GM12878 (cell line): ENCODE measurements around the gene DRAP1. TPM values are rescaled to one million over a fixed set of nuclear protein-coding genes. Genes with fewer than 3 reads are reported as not detected.

ENCODE experiments used
- BCL11A ChIP-seq: IDR thresholded peaks from 2 replicates; pipeline ENCODE4 v1.6.1; 2011; ENCODE audit warnings: low read depth, low read length
- BCLAF1 ChIP-seq: fragments of 450-650 bp; IDR thresholded peaks from 2 replicates; pipeline ENCODE4 v1.6.1; 2017; ENCODE audit warnings: antibody characterized with exemption, mild to moderate bottlenecking, moderate library complexity
- BMI1 ChIP-seq: fragments of 450-650 bp; IDR thresholded peaks from 2 replicates; pipeline ENCODE4 v1.6.1; 2016; ENCODE audit warnings: mild to moderate bottlenecking, moderate library complexity, borderline replicate concordance
- CREM ChIP-seq: IDR thresholded peaks from 2 replicates; pipeline ENCODE4 v1.6.1; 2014; ENCODE audit warnings: antibody characterized with exemption, low read depth
- DPF2 ChIP-seq: fragments of 450-650 bp; IDR thresholded peaks from 2 replicates; pipeline ENCODE4 v1.6.1; 2017; ENCODE audit warnings: mild to moderate bottlenecking
- ESRRA ChIP-seq: IDR thresholded peaks from 2 replicates; pipeline ENCODE4 v1.6.1; 2012; ENCODE audit warnings: mild to moderate bottlenecking, low read length, improper control_type of control experiment
- FOXM1 ChIP-seq: IDR thresholded peaks from 2 replicates; pipeline ENCODE4 v1.6.1; 2012; ENCODE audit warnings: low read depth, mild to moderate bottlenecking, inconsistent platforms, low read length, moderate library complexity
- GABPA ChIP-seq: IDR thresholded peaks from 2 replicates; pipeline ENCODE4 v1.6.1; 2014; ENCODE audit warnings: antibody characterized with exemption, low read depth, mild to moderate bottlenecking, inconsistent platforms
- PML ChIP-seq: IDR thresholded peaks from 2 replicates; pipeline ENCODE4 v1.6.1; 2012; ENCODE audit warnings: low read length, inconsistent platforms
- POLR2AphosphoS2 ChIP-seq: IDR thresholded peaks from 2 replicates; pipeline ENCODE4 v1.6.1; 2011; ENCODE audit warnings: low read depth, mild to moderate bottlenecking, low read length, improper control_type of control experiment, moderate library complexity
- PRDM15 ChIP-seq: fragments of 450-650 bp; formaldehyde crosslinking; IDR thresholded peaks from 2 replicates; pipeline ENCODE4 v1.4.0; 2020; ENCODE audit warnings: mild to moderate bottlenecking, moderate library complexity
- RAD21 ChIP-seq: IDR thresholded peaks from 2 replicates; pipeline ENCODE4 v1.6.1; 2011; ENCODE audit warnings: mild to moderate bottlenecking, low read depth, low read length, moderate library complexity; ENCODE audit not compliant: insufficient read depth
- RBBP5 ChIP-seq: fragments of 200-600 bp; sonication (generic); conservative IDR thresholded peaks from 2 replicates; pipeline ENCODE4 v1.6.1; 2016
- RCOR1 ChIP-seq: conservative IDR thresholded peaks from 2 replicates; pipeline ENCODE4 v1.6.1; 2012; ENCODE audit warnings: low read depth, low read length, improper control_type of control experiment
- SIN3A ChIP-seq: IDR thresholded peaks from 2 replicates; pipeline ENCODE4 v1.6.1; 2012; ENCODE audit warnings: low read depth, low read length, improper control_type of control experiment
- SMARCA5 ChIP-seq: fragments of 450-650 bp; IDR thresholded peaks from 2 replicates; pipeline ENCODE4 v1.6.1; 2017; ENCODE audit warnings: mild to moderate bottlenecking
- SREBF1 ChIP-seq: IDR thresholded peaks from 2 replicates; pipeline ENCODE4 v1.6.1; 2012; ENCODE audit warnings: mild to moderate bottlenecking, low read length
- ZNF384 ChIP-seq: IDR thresholded peaks from 2 replicates; pipeline ENCODE4 v1.6.1; 2012; ENCODE audit warnings: low read depth, mild to moderate bottlenecking, low read length, improper control_type of control experiment, borderline replicate concordance
- ZSCAN29 ChIP-seq: fragments of 450-650 bp; IDR thresholded peaks from 2 replicates; pipeline ENCODE4 v1.6.1; 2017; ENCODE audit warnings: mild to moderate bottlenecking, moderate library complexity
- polyA plus RNA-seq, 11 experiments: library from polyadenylated mRNA; depleted of rRNA in 4 of 11; unstranded in 6 of 11; stranded (reverse) in 5 of 11; fragments of >200 nt; fragmentation: Nextera tagmentation in 4 of 11; fragmentation: Illumina TruSeq in 1 of 11; extraction: Ambion mirVana in 4 of 11; extraction: Trizol in 1 of 11; gene quantifications; 1 replicate in 1 of 11; 2 replicates in 10 of 11; pipeline versions ENCODE4 v1.2.1 to v1.2.3, GENCODE V29; 2011 to 2016; ENCODE audit warnings: inconsistent platforms in 2 of 11, missing spikeins in 2 of 11, low read depth in 1 of 11
- total RNA-seq, 4 experiments: library from RNA; depleted of rRNA in 3 of 4; stranded (reverse); fragments of >200 nt in 3 of 4; fragmentation: Illumina TruSeq in 1 of 4; extraction: Trizol in 1 of 4; gene quantifications; 2 replicates each; pipeline versions ENCODE4 v1.2.1 to v1.2.3, GENCODE V29; 2013 to 2021
- TF ChIP-seq, protein P1 (sequence below): fragments of 450-650 bp; IDR thresholded peaks from 2 replicates; pipeline ENCODE4 v1.6.1; 2017; ENCODE audit warnings: mild to moderate bottlenecking
- TF ChIP-seq, protein P2 (sequence below): fragments of 450-650 bp; IDR thresholded peaks from 2 replicates; pipeline ENCODE4 v1.6.1; 2018; ENCODE audit warnings: borderline replicate concordance, mild to moderate bottlenecking; ENCODE audit not compliant: partially characterized antibody

Gene DRAP1
- total and polyA plus RNA-seq, 10 of the 15 experiments (the other 5 are each of a cell fraction or from before 2014, with no cell fraction given) = 9.4 to 163 (median 114) TPM

GRCh38 chr11:65900125-65900898 is 18.9 kb upstream of the DRAP1 start, which contains the start of gene FOSL1 (continued):
- TF ChIP-seq, protein P1, sequence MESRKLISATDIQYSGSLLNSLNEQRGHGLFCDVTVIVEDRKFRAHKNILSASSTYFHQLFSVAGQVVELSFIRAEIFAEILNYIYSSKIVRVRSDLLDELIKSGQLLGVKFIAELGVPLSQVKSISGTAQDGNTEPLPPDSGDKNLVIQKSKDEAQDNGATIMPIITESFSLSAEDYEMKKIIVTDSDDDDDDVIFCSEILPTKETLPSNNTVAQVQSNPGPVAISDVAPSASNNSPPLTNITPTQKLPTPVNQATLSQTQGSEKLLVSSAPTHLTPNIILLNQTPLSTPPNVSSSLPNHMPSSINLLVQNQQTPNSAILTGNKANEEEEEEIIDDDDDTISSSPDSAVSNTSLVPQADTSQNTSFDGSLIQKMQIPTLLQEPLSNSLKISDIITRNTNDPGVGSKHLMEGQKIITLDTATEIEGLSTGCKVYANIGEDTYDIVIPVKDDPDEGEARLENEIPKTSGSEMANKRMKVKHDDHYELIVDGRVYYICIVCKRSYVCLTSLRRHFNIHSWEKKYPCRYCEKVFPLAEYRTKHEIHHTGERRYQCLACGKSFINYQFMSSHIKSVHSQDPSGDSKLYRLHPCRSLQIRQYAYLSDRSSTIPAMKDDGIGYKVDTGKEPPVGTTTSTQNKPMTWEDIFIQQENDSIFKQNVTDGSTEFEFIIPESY = no peak
- no peak for TF ChIP-seq PML
- TF ChIP-seq CREM = peak; percentile 94
- no peak for TF ChIP-seq BCL11A
- 0 out of 2 replicates have a peak, but pooled peaks have one; percentile 48 for TF ChIP-seq SMARCA5
- TF ChIP-seq RCOR1 = no peak
- TF ChIP-seq RBBP5 = no peak
- no peak for TF ChIP-seq POLR2AphosphoS2
- peak; percentile 75; the same call in 1 of the 2 replicates for TF ChIP-seq BCLAF1
- TF ChIP-seq FOXM1 = no peak
- TF ChIP-seq DPF2 = peak; percentile 67; the same call in 1 of the 2 replicates
- no peak for TF ChIP-seq PRDM15
- TF ChIP-seq BMI1 = no peak
- TF ChIP-seq, protein P2, sequence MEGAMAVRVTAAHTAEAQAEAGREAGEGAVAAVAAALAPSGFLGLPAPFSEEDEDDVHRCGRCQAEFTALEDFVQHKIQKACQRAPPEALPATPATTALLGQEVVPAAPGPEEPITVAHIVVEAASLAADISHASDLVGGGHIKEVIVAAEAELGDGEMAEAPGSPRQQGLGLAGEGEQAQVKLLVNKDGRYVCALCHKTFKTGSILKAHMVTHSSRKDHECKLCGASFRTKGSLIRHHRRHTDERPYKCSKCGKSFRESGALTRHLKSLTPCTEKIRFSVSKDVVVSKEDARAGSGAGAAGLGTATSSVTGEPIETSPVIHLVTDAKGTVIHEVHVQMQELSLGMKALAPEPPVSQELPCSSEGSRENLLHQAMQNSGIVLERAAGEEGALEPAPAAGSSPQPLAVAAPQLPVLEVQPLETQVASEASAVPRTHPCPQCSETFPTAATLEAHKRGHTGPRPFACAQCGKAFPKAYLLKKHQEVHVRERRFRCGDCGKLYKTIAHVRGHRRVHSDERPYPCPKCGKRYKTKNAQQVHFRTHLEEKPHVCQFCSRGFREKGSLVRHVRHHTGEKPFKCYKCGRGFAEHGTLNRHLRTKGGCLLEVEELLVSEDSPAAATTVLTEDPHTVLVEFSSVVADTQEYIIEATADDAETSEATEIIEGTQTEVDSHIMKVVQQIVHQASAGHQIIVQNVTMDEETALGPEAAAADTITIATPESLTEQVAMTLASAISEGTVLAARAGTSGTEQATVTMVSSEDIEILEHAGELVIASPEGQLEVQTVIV = no peak
- TF ChIP-seq ZSCAN29 = no peak
- TF ChIP-seq ESRRA = no peak
- TF ChIP-seq SREBF1 = peak; percentile 67
- no peak for TF ChIP-seq ZNF384
- TF ChIP-seq SIN3A = no peak
- no peak for TF ChIP-seq RAD21
- no peak for TF ChIP-seq GABPA
